Measurements from ENCODE around the gene GPR55. TPM values are rescaled to one million over a fixed set of nuclear protein-coding genes. Genes with fewer than 3 reads are reported as not detected.

Gene GPR55
- total and polyA plus RNA-seq, 2 of the 4 experiments (the other 2 are of a cell fraction), result 0.03 TPM; not detected in 1

DNA sequence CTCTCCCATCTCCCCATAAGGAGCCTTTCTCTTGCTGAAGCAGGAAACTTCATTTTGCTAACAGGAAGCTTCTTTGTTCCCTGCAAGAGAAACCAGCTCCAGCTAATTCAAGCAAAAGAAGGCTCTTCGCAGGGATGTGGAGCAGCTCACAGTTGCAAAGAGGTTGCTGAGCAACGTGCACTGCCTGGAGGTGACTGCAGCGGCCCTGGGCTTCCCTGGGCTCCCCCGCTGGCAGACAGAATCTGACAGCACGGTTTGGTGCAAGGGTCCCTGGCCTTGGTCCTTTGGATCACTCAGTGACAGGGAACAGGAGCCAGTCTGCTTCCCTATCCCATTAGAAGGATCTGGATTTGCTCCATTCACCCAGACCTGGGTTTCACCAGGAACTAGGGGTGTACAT, 25.8 kb downstream of the GPR55 start:
- no peak overlapping the region for H2AK9ac ChIP-seq (replicated peaks; ENCODE audit: low read depth, low read length, poor library complexity)
- BruUV-seq (replicated peaks), result no TSS peak
- no peak overlapping the region for H4K8ac ChIP-seq (ENCODE audit: low read depth in 2 of 2, low read length in 2 of 2)
- dilution Hi-C loops (cut with HindIII; ENCODE audit: low sequenced_read_pairs, unreplicated experiment), result no loop called here
- intact Hi-C loops (cut with micrococcal nuclease), result no loop called here
- ChIA-PET POLR2A (ENCODE audit: unreplicated experiment) (no interaction called here), CTCF (no interaction called here)
- H3K9me3 ChIP-seq (ENCODE audit: control insufficient read depth, insufficient read depth, low read length), result no peaks in the 10 kb centered on the region
- no peaks in the 10 kb centered on the region for H4K20me1 ChIP-seq (ENCODE audit: insufficient read depth, low read length)
- in situ Hi-C loops (cut with MboI; ENCODE audit: low sequenced_read_pairs), result no loop called here
- no peaks in the 10 kb centered on the region for H3K36me3 ChIP-seq (ENCODE audit: control insufficient read depth, insufficient read depth, low read length)
- no peak overlapping the region for H3K14ac ChIP-seq (replicated peaks; ENCODE audit: low read depth, low read length)
- no peak overlapping the region for H3K4me2 ChIP-seq (ENCODE audit: low read depth, low read length)
- H3K23ac ChIP-seq (ENCODE audit: low read depth, low read length), result no peak overlapping the region
- H3K4ac ChIP-seq (ENCODE audit: low read depth, low read length), result no peak overlapping the region
- ATAC-seq (ENCODE audit: low read depth) (no peak), DNase-seq (no peak)
- H3K27ac ChIP-seq (ENCODE audit: insufficient read depth, low read length), result no peak overlapping the region
- H3K27me3 ChIP-seq (ENCODE audit: control insufficient read depth, insufficient read depth, low read length), result peaks cover 52% of the 10 kb centered on the region
- no peak overlapping the region for H2BK120ac ChIP-seq (ENCODE audit: low read depth, low read length)
- H3K18ac ChIP-seq (ENCODE audit: low read depth, low read length), result no peak overlapping the region
- no peak overlapping the region for H2AFZ ChIP-seq (replicated peaks; ENCODE audit: low read length, poor library complexity)
- no peak overlapping the region for H2BK15ac ChIP-seq (ENCODE audit: low read depth, low read length)
- H3K4me3 ChIP-seq (ENCODE audit: insufficient read depth, low read depth, low read length), result no peak overlapping the region
- H3K9ac ChIP-seq (ENCODE audit: low read depth, low read length), result no peak overlapping the region
- H3K79me1 ChIP-seq (ENCODE audit: low read depth in 1 of 2, low read length in 2 of 2), result no peaks in the 10 kb centered on the region
- no peak overlapping the region for H4K5ac ChIP-seq (ENCODE audit: low read depth, low read length)
- H3K9me1 ChIP-seq (ENCODE audit: insufficient read depth, low read length), result no peaks in the 10 kb centered on the region; the same call in 1 of the 2 replicates
- H4K91ac ChIP-seq (ENCODE audit: insufficient read depth, low read depth, low read length), result no peak overlapping the region
- no peak overlapping the region for H2BK5ac ChIP-seq (ENCODE audit: low read depth, low read length, poor library complexity, severe bottlenecking)
- H2AK5ac ChIP-seq (ENCODE audit: low read depth, low read length), result no peak overlapping the region
- no peak overlapping the region for H3K56ac ChIP-seq (ENCODE audit: extremely low read depth, insufficient read depth, low read length)
- WGBS, 2 experiments (ENCODE audit: extremely low coverage in 2 of 2, insufficient read length in 1 of 2), result 22% methylated on average over 5 of the region's 5 CpGs; no CpG with 5 or more reads in 1 of the 2 experiments
- TF ChIP-seq NFE2L2 (IDR thresholded peaks at IDR 0.05; ENCODE audit: low read depth, low read length), result no peak
- TF ChIP-seq FOS (IDR thresholded peaks at IDR 0.05; ENCODE audit: low read depth, low read length), result no peak
- no peak for TF ChIP-seq CHD1 (IDR thresholded peaks at IDR 0.05; ENCODE audit: low read depth, low read length)
- TF ChIP-seq MXI1 (IDR thresholded peaks at IDR 0.05; ENCODE audit: borderline replicate concordance, low read depth, low read length), result no peak
- TF ChIP-seq CEBPB (IDR thresholded peaks at IDR 0.05; ENCODE audit: low read depth, low read length), result no peak
- TF ChIP-seq RCOR1 (IDR thresholded peaks at IDR 0.05; ENCODE audit: insufficient replicate concordance, low read length), result no peak
- no peaks in the 10 kb centered on the region for H3K4me1 ChIP-seq (ENCODE audit: control insufficient read depth, insufficient read depth, low read length)
- no peak overlapping the region for H2BK20ac ChIP-seq (ENCODE audit: low read depth, low read length)

Measured in IMR-90 (cell line).